ENCODE results near the gene ATP8B1.

GRCh38 chr18:57826252-57826651 lies 23.1 kb upstream of the ATP8B1 start:
- TF ChIP-seq, protein P1, sequence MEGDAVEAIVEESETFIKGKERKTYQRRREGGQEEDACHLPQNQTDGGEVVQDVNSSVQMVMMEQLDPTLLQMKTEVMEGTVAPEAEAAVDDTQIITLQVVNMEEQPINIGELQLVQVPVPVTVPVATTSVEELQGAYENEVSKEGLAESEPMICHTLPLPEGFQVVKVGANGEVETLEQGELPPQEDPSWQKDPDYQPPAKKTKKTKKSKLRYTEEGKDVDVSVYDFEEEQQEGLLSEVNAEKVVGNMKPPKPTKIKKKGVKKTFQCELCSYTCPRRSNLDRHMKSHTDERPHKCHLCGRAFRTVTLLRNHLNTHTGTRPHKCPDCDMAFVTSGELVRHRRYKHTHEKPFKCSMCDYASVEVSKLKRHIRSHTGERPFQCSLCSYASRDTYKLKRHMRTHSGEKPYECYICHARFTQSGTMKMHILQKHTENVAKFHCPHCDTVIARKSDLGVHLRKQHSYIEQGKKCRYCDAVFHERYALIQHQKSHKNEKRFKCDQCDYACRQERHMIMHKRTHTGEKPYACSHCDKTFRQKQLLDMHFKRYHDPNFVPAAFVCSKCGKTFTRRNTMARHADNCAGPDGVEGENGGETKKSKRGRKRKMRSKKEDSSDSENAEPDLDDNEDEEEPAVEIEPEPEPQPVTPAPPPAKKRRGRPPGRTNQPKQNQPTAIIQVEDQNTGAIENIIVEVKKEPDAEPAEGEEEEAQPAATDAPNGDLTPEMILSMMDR (IDR thresholded peaks at IDR 0.05) = no peak
- TF ChIP-seq EZH2 (IDR thresholded peaks at IDR 0.05) = no peak
